ENCODE measurements around the gene RRAD. TPM values are rescaled to one million over a fixed set of nuclear protein-coding genes. Genes with fewer than 3 reads are reported as not detected.

Gene RRAD
- total RNA-seq, 1 experiment from 2014 or later = not detected

- DNase-seq (ENCODE audit: low read depth) = no peak
Observed at GRCh38 chr16:66917741-66918140, 7.6 kb downstream of the RRAD start.

DNA sequence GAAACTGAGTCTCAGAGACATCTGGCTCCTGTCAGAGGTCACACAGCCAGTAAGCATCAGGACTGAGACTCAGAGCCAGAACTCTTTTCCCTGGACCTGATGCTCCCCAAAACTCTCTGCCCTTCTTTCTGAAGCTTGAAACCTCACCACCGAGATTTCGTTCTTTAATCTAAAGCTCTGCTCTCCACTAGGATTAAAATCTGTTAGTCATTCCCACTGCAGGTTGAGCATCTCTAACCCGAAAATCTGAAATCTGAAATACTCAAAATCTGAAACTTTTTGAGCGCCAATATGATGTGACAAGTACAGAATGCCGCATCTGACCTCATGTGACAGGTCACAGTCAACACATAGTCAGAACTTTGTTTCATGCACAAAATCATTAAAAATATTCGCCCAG lies 8.8 kb downstream of the RRAD start:
- DNase-seq (ENCODE audit: low read depth) = no peak

GRCh38 chr16:66915041-66915440 lies 10.3 kb downstream of the RRAD start:
- no peak for DNase-seq (ENCODE audit: low read depth)

DNA sequence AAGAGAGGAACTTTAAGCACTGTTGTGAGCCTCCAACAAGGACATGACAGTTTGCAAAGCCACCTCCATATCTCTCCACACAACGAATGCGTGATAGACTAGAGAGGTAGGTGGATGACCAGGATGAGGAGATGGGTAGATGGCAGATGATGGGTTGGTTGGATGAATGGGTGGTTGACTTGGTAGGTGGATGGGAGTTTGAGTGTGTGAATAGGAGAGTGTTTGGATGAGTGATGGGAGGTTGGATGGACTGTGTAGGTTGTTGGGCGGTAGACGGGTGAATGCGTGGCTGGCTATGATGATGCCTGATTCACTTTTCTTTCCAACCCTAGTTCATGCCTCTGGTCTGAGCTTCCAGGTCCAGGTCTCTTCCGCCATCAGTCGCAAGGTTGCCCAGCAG lies 10.8 kb downstream of the RRAD start:
- DNase-seq (ENCODE audit: low read depth) = no peak

- no peak for DNase-seq (ENCODE audit: low read depth)
Observed at GRCh38 chr16:66913711-66914110, 11.6 kb downstream of the RRAD start.

- no peak for DNase-seq (ENCODE audit: low read depth)
Observed at GRCh38 chr16:66913081-66913480, 12.3 kb downstream of the RRAD start.

DNA sequence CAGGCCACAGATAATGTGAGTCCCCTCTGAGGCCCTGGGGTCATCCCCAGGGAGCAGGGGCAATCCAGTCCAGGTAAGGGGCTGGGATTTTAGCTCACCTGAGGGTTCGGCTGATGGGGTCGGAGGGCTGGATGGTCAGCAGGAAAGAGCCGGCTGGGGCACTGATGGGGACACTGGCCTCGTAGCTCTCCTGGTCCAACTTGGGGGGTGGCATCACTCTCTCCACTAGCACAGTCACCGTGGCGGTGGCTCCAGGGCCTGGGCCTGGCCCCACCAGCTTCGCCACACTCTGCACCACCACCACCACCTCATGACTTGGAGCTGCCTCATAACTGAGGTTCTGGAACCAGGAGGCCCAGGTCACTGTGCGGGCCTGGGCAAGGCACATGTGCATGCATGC lies 13.5 kb downstream of the RRAD start:
- DNase-seq (ENCODE audit: low read depth) = no peak

- no peak for DNase-seq (ENCODE audit: low read depth)
Observed at GRCh38 chr16:66911112-66911511, 14.2 kb downstream of the RRAD start.

DNA sequence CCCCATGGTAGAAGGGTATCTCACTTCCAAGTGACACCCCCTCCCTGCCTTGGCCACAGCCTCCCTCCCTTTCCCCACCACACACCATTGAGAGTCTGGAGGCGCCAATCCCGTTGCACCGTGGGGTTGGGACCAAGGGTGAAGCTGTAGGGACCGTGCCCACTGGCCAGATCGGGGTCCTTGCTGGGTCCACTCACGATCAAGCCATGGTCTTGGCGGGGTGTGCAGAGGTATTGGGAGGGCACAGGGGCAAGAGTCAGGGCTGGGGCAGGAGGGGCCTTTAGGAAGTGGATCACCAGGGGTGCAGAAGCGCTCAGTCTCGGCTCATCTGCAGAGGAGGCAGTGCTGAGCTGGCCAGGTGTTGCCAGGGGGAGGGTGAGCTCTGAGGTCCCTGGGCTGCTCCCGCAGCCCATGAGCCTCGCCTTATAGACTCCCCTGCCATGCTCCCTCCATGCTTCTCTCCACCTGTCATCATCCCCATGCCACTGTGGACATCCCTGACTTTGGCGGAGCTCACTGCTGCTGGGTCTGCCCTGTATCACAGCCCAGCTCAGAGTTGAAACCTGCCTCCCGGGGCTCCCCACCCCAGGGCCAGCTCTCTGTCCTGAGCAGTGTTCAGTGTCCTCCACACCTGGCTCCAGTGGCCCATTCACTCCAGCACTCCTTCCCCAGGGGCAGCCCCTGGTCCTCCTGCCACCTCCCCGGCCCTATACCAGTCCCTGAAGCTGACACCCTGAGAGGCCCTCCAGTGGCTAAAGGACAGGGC lies 15.0 kb downstream of the RRAD start:
- DNase-seq (ENCODE audit: low read depth) = no peak

- DNase-seq (ENCODE audit: low read depth) = no peak
Observed at GRCh38 chr16:66908762-66909559, 16.4 kb downstream of the RRAD start.

GRCh38 chr16:66908116-66908515 lies 17.2 kb downstream of the RRAD start:
- no peak for DNase-seq (ENCODE audit: low read depth)

DNA sequence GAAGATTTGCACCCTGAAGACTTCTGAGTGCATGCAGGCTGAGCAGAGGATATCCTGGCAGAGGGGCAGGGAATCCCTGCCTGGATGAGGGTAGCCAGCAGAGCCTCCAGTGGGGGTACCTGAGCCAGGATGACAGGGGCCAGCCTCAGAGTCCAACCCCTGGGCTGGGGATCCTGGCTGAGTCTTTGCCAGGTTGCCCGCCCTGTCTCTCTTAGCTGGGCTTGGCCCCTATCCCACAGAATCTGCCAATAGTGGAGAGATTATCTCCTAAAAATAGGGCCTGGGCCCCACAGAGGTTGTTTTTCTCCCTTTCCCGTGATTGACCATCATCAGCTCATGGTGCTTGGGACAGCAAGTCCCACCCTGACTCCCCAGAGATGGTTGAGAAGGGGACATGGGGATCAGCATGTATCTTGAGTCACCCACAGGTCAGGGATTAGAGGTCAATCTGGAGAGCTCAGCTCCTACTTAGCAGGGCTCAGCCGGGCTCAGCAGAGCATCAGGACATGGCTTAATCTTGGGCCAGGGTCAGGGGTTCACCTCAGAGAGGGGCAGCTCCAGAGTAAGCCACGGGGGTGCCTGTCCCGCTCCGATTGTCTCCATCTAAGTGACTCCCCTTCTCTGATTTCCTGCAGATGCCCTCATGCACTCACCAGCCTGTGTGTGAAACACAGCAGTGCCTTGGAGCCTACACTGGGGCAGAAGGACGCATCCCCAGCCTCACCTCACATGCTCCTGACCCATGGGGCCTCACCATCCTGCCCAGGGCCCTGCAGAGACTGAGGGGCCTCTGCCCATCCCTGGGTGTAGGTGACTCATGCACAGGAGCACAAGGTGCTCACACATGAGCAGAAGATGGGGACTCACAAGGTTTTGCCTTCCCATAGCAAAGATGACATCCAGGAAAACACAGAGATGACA lies 18.2 kb downstream of the RRAD start:
- no peak for DNase-seq (ENCODE audit: low read depth)

- no peak for DNase-seq (ENCODE audit: low read depth)
Observed at GRCh38 chr16:66905633-66906539, 19.4 kb downstream of the RRAD start.

- DNase-seq (ENCODE audit: low read depth) = no peak
Observed at GRCh38 chr16:66904846-66905632, 20.3 kb downstream of the RRAD start.

- no peak for DNase-seq (ENCODE audit: low read depth)
Observed at GRCh38 chr16:66904428-66904845, 20.9 kb downstream of the RRAD start.

GRCh38 chr16:66903544-66904427 lies 21.5 kb downstream of the RRAD start:
- DNase-seq (ENCODE audit: low read depth) = no peak

GRCh38 chr16:66902648-66903543 lies 22.4 kb downstream of the RRAD start:
- no peak for DNase-seq (ENCODE audit: low read depth)

GRCh38 chr16:66901626-66902025 lies 23.7 kb downstream of the RRAD start:
- no peak for DNase-seq (ENCODE audit: low read depth)
